ENCODE data around the gene DPF3.

DPF3 gene

GRCh38 chr14:72830786-72831594 is 62.9 kb downstream of the DPF3 start:
- no peak for DNase-seq

- no peak for DNase-seq
These were observed 63.5 kb downstream of the DPF3 start for GRCh38 chr14:72830356-72830755.

DNA sequence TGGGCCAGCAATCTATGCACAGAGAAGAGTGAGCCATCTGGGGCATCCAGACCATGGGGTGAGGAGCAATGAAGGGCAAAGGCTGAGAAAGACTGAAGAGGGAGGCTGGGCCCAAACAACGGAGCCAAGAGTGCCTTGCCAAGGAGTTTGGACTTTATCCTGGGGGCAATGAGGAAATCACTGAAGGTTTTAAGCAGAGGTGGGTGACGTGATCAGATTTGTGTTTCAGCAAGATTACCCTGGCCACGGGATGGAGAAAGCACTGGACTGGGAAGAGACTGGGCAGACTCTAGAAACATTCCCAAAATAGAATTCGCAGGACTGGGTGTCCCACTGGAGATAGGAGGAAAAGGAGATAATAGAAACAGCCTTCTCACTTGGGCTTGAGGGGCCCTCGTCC is 65.3 kb downstream of the DPF3 start:
- no peak for DNase-seq

DNA sequence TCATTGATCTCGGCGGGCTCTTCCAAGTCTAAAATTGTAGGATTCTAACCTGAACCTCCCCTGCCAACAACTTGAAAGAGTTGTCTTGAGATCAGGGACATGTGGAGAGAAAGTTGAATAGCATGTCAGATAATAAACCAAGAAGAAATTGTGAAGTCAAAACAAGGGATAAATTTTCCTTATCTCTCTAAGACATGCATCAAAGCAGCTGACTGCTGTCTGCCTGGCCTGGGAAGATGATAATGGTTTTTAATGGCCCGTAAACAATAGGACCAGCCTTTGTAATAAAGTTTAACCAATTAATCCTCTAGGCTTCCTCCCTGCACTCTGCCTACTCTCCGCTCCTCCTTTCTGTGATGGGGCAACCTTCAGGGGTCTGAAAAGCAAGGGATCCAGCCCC is 67.9 kb downstream of the DPF3 start:
- no peak for DNase-seq

DNA sequence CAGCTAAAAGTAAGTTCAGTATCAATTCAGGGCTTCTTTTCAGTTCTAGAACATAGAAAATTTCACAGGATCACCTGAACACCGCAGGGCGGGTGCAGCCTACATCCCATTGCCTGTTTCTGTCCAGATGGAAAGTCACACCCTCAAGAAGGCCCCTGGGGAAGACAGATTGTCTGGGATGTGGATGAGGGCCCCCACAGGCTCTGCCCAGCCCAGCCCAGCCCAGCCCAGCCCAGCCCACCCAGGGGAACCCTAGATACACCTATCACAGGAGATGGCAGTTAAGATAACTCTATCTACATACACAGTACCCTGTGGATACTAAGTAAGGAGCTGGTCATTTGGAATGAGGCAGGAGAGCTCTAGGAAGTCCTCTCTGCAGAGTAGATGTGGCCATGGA is 68.4 kb downstream of the DPF3 start:
- no peak for DNase-seq

DNA sequence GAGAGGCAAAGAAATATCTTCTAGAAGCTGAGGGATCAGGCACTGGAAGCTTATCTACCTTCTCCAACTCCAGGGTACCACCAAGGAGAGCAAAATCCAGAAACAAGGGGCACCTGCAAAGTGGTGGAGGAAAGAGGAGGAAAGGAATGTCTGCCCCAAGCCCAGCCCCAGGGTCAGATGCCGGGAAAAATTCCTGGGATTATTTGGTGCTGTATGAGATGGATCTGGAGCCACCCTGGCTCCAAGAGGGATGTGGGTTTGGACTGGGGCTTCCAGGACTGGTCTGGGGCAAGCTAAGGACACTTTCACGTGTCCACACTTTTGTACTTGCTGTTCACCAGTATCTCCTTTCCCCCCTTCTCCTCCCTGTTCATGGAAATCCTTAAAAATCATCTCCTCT is 69.8 kb downstream of the DPF3 start:
- DNase-seq = no peak

DNA sequence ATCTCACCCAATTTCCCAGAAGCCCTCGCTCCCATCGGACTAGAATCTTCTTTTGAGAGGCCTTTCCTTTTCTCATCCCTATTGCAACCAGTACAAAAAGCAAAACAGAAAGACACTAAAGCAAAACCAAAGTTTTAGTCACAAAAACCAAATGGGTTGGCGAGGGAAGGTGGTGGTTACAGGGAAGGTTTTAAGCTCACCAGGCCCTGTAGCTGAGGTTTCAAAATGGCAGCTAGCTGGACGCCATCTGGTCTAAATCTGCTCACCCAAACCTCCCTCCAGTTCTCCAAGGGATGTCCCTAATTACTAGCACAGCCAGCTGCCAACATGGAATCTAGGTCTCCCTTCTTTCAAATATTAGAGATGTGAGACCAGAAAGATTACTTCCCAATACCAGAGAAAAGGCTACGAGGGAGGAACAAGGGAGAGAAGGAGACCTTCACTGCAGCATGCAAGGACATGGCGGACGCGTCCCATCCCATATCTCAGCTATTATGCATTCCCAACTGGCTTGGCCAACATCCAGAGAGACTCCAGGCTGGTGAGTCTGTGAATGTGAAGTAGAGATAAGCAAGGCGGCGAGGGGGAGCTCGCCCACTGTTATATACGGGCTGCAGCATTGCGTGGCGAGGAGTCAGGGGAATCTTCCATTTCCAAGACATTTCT is 70.8 kb downstream of the DPF3 start:
- DNase-seq = no peak

- DNase-seq = no peak
These were observed 74.9 kb downstream of the DPF3 start for GRCh38 chr14:72818998-72819397.

- DNase-seq = no peak
These were observed 77.6 kb downstream of the DPF3 start for GRCh38 chr14:72816287-72816686.

GRCh38 chr14:72815430-72815829 is 78.5 kb downstream of the DPF3 start:
- no peak for DNase-seq

DNA sequence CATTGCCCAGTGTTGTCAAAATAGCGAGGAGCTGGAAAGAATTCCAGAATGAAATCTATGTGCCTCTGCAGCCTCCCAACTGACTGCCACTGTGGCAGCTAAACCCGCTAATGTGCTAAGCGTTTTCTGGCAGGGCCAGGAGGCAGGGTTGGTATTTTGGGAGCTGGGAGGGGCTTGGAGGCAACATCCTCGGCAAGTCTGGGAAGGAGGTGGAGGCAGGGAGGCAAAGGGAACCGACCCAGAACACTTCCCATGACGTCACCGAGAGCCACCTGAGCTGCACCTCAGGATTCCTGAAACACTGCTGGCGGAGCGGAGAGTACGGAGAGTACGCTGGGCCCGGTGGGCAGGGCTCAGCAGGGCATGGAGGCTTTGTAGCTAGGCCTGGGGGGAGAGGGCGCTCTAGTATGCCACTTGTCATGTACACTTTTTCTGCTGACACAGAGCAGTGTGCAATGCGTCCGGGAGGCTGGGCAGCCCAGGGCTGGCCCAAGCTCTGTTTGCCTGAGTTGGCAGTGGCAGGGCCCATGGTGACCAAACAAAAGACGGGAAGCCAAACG is 81.5 kb downstream of the DPF3 start:
- peak; percentile 35 for DNase-seq

DNA sequence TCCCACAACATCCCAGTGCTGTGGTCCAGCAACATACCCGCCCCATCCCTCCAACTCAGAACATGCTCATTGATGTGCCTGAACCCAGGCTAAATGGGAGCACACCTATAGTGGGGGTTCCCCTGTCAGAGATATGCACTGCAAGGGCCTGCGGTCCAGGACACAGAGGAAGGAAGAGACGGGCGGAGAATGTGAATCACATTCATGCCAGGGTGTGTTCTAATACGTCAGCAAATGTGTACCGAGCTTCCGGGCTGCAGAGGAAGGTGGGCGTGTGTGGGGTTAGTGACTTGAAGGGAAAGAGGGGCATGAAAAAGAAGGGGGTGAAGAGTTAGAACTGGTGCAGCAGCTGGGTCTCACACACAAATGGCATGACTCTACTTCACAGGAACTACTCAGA is 83.7 kb downstream of the DPF3 start:
- no peak for DNase-seq

DNA sequence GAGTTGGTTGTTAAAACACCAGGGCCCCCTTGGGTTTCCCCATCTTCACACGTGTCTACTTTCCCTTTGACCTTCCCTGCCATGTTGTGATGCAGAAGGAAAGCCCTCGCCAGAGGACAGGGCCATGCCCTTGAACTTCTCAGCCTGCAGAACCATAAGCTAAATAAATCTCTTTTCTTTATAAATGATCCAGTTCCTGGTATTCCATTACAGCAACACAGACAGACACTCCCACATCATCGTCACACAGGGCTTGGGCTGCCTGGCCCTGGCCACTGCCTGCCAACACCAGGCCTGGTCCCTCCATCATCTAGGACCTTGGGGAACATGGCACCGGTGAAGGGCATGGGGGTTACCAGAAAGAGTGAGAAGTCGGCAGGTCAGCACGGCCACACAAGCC is 84.8 kb downstream of the DPF3 start:
- DNase-seq = no peak

GRCh38 chr14:72808564-72808963 is 85.3 kb downstream of the DPF3 start:
- DNase-seq = no peak

GRCh38 chr14:72802588-72802946 is 91.3 kb downstream of the DPF3 start:
- no peak for DNase-seq

DNA sequence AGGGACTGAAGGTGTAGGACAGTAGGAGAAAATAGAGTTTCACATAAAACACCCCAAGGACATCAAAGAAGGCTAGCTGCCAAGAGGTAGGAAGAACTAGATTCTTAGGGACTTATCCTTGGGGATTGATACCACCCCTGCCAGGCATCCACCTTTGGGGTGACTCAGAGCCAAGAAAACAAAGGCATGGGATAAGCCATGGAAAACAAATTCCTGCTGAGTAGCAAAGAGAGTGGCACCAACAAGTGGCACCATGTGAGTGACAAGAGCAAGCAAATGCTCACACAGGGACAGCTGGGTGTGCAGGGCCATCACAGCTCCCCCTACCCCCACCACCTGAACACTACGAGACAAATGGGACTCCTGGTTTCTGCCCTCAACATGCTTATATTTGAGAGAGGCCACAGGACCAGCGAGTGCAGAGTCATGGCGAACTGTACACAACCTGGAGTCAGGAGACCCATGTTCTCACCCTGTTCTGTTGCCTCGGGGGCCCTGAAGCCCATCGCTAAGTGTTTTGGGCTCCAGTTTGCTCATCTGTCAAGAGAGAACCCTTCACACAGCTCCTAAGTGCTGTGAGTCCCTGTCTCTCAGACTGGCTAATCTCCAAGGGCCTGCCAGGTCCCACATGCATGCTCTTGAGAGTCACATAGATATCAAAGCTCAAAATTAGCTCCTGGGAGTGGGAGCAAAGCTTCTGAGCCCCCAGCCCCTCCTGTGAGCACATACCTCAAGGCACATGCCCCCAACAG is 91.9 kb downstream of the DPF3 start:
- DNase-seq = no peak

- no peak for DNase-seq
These were observed 92.5 kb downstream of the DPF3 start for GRCh38 chr14:72801381-72801812.

DNA sequence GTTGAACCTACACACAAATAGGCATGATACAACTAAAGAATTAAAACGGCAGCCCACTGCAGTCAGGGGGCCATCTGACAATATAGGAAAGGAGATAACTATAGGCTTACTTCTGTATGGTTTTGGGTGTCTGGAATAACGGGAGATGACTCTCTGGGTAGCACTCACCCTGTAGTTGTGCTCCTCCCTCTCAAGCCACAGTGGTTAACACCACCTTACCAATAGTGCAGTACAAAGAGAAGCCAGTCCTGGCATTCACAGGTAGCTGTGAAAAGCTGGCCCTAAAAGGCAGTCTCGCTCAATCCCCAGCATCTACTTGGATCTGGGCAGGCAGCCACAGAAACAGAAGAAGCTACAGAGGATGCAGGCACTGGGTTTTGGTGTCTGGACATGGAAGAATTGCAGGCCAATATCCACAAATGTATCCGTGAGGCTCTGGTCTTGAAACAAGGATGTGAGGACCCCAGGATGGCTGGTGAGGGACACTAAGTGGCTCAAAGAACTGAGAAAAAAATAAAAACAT is 93.0 kb downstream of the DPF3 start:
- no peak for DNase-seq

GRCh38 chr14:72800296-72800695 is 93.6 kb downstream of the DPF3 start:
- no peak for DNase-seq

DNA sequence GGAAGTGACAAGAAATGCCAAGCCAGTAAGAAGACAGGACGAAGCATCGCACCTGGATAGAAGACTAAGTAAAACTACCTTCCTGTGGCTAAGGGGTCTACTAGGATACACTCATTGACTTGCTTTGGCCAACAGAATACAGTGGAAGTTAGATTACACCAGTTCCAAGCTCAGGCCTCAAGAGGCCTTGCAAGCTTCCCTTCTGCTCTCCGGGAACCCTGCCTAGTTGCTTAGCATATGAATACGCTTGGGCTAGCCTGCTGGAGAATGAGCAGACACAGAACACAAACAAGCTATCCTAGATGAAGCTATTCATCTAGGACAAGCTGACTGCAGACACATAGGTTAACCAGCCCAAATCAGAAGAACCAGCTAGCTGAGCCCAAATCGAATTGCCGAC is 97.0 kb downstream of the DPF3 start:
- DNase-seq = no peak

DNA sequence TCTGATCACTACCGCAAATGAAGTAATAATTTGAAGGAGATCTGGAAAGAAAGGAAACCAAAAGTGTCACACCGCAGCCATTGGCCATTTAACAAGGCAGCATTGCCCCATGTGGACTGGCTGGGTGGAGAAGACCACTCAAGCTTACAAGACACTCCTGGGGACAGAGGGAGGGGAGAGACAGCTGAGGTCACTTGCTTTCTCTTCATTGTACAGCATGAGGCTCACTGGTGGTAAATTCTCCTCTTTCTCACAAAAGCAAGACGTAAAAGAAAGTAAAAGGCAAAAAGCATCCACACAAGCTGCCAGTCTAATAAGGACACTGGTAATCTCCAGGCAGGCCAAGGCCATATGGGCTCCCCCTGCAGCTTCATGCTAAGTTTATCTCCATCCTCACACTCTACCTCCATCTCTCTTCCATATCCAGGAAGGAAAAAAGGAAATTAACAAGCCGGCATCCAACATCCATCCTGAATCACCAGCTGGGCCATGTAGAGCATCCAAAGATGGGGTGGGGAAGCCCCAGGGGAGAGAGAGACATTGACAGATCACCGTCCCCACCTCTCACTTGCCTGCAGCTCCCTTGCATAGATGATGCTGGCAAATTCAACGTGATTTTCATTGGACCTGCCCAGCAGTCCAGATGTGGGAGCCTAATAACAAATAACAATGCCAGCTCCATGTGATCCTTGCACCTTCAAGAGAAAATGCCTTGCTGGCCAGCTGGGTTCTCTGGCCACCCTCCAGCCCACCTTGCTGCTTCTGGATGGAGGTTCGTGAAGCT is 100.6 kb downstream of the DPF3 start:
- peak; percentile 54 for DNase-seq

GRCh38 chr14:72792051-72792788 is 101.7 kb downstream of the DPF3 start:
- DNase-seq = peak; percentile 48

Data from retina (tissue), 1 donor.